SW 1271 (cell line): ENCODE data around the gene TCN2.
"Not testable (repeated sequence)": the region's sequence is repeated elsewhere in the genome, so short reads cannot be mapped to it uniquely, and the experiment has no call there.

Source experiments
- DNase-seq, 2 experiments: peaks; one replicate each; lab custom pipeline; 2025; lab: John Stamatoyannopoulos, UW

The TCN2 gene

DNA sequence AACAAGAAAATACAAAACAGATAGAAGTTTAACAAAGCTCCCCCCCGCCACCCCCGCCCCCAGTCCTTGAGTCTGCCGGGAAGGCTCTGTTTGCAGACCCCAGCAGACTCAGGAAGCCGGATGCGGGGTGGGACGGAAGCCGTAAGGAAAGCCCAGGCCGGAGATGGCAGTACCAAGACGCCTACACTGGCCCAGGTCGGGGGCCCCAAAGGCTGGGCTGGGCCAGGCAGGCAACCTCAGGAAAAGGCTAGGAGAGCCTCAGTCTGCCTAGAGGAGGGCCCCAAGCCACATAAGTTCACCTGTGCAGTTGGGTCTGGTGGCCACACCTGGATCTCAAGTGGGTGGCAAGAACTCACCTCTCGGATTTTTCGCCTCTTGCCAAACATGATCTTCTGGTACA is 28.5 kb upstream of the TCN2 start:
- no peak for DNase-seq

DNA sequence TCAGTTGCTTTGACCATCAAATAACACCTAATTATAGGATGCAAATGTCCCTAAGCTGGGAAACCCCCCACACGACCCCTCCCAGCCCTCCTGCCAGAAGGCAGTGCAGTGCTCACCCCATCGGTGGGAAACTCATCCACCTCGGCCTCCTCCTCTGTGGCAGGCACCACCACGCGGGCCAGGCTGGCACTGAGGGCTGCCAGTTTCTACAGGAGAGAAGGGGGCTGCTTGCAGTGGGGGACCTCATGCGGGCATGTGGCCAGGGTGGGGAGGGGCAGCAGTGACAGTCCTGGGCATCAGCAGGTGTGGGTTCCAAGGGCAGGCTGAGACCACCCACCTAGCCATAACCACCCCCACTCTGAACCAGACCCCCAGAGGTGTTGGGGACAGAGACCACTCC is 26.1 kb upstream of the TCN2 start:
- DNase-seq: no peak

DNA sequence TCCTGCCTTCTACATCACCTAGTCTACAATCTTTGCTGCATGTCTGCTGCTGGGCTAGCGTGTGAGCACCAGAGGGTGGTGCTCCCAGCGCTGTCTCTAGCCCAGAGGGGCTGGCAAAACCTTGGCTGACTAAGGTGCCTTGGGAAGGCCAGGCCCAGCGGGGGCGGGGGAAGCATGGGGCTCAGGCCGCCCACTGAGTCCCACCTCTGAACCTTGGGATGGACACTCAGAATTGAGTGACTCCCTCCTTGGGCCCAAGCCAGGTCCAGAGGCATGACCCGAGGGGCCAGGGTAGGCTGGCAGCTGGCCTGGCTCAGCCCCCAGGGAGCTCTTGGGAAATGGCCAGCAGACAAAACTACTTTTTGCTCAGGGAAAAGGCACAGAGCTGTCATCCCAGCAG is 24.9 kb upstream of the TCN2 start:
- DNase-seq: no peak

DNA sequence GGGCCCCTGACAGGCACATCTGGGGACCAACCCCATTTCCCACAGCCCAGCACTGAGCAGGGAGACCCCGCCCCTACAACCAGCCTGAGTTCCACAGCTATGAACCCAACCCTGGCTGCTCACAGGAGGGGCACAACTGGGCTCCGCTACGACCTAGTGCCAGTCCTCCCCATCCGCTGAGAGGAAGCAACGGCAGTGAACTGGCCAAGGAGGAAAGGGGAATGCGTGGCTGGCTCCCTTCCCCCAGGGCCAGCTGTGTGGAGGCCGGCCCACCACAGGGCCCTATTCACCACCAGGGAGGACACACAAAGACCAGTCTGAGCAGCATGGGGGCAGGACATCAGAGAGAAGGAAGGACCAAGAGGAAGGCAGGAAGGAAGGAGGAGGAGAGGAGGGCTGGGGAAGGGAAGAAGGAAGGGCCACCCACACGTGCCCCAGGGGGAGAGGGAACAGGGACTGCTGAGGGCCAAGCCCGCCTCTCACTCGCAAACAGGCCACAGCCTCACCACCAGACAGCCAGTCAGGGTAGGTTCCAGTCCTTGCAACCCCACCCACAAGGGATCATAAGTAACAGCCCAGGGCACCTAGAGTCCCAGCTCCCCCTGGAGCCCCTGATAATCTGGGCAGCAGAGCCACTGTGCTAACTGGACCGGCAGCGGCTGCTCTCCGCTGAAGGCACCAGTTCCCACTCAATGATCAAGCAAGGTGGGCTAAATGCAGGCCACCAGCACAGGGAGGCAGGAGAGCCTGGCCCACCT is 24.0 kb upstream of the TCN2 start:
- no peak for DNase-seq

DNA sequence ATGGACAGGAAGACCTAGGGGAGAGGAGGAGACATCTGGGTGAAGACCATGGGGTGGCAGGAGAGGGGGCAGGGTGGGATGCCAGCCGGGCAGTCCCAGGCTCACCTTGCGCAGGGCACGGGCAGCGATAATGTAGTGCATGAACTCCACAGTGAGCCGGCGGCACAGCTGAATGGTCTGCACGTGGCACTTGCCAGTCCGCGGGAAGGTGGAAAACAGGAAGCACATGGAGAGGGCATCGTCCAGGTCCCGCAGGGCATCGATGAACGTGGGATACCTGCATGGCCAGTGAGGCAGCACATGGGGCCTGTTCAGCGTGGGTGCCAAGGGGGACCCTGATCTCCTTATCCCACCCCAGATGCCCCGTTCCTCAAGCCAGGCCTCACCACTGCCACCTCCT is 22.5 kb upstream of the TCN2 start:
- DNase-seq: no peak

DNA sequence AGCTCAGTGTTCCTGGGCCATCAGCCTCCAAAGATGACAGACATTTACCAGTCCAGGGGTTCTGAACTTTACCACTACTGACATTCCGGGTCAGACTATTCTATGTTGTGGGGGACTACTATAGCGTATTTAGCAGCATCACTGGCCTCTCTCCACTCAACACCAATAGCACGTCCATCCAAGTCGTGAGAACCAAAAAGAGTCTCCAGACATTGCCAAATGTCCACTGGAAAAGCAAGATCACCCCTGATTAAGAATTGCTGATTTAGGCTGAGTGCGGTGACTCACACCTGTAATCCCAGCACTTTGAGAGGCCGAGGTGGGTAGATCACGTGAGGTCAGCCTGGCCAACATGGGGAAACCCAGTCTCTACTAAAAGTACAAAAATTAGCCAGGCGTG is 20.6 kb upstream of the TCN2 start:
- DNase-seq: no peak

DNA sequence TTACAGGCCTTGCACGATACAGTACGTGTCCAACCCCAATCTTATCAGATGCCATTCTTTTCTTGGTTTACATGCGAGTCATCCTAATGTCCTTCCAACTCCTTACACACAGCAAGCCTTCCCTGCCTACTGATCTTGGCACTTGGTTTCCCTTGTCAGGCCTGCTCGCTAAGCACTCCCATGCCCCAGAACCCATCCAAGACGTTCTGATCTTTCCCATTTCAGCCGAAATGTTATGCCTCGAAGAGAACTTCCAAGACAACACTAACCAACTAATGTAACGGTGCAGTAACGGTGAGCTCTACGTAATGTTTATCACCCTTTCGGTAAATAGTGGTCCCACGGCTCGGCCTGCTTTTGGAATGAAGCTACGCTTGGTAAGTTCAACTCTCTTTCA is 15.8 kb upstream of the TCN2 start:
- no peak for DNase-seq

DNA sequence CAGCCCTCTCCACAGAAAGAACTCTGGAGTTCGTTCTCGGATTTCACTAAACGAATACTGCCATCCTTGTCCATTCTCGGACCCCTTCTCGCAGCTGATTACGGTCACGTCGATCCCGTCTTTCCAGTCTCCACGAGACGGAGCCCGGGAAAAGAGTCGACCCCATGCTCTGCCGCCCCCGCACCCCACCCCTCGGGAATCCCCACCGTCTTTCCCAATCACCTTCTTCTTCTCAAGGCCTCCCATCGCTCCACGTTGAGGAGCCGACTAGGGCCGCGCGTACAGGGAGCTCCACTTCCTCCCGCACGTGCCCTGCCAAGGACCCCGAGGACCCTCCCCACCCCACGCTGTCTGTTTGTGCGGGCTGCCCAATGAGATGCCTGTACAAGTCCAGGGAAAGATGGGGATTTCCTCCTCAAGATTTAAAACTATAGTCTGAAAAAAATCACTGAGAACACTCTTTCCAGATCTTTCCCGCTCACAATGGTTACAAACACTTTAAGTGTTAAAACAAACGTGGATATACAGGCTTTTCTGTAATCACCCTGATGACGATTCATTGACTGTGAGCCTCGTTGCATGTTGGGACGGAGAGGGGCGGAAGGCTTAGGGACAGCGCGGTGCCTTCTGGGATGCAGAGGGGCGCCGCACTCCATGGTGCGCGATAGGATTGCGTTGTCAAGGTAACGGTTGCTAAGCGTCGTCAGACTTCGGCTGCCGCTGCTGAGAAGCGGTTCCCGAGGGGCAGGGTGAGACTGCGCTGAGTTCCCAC is 15.2 kb upstream of the TCN2 start, which contains the start of gene PES1:
Gene PES1, minus strand, starts transcription at position 323 of the 772 bp plus-strand sequence. Its CDS starts 77 bp downstream, at position 246.
- DNase-seq: peak; percentile 79 to 96

DNA sequence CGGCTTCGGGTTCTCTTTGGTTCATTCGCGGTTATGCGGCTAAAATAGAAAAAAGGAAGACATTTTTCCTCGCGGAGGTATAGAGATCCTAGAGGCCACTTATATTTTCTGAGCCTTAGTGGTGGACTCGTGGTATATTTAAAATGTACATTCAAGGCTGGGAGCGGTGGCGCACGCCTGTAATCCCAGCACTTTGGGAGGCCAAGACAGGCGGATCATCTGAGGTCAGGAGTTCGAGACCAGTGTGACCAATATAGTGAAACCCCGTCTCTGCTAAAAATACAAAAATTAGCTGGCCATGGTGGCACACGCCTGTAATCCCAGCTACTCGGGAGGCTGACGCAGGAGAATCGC is 14.6 kb upstream of the TCN2 start:
- DNase-seq: not testable (repeated sequence)

DNA sequence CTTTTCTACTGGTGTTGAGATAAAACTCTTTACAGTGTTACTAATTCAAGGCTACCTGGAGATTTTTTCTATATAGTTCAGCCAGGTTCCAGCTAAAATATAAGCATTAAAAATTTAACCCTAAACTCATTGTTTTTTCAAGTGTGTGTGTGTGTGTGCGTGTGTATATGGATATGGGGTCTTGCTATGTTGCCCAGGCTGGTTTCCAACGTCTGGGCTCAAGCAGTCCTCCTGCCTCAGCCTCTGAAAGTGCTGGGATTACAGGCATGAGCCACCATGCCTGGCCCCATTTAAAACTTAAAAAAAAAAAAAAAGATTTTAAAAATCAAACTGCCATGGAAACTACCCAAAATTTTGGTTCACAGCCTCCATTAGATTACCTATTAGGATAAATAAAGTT is 10.8 kb upstream of the TCN2 start:
- DNase-seq: no peak

DNA sequence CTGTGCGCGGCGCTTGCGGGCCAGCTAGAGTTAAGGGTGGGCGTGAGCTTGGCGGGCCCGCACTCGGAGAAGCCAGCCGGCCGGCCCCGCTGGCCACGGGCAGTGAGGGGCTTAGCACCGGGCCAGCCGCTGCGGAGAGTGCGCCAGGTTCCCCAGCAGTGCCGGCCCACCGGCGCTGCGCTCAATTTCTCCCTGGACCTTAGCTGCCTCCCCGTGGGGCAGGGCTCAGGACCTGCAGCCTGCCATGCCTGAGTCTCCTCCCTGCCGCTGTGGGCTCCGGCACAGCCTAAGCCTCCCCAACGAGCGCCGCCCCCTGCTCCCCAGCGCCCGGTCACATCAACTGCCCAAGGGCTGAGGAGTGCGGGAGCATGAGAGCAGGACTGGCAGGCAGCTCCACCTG is 10.1 kb upstream of the TCN2 start:
- no peak for DNase-seq

DNA sequence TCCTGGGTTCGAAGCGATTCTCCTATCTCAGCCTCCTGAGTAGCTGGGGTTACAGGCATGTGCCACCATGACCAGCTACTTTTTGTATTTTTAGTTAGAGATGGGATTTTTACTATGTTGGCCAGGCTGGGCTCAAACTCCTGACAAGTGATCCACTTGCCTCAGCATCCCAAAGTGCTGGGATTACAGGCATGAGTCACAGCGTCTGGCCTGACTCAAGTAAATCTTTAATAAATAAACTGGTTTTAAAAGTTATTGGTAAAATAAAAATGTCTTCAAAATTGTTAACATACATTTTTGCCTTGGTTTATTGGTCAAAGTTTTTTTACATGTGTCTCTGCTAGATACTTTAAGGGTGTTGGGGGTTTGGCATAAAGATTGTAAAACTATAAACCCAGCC is 8.0 kb upstream of the TCN2 start:
- DNase-seq: no peak

DNA sequence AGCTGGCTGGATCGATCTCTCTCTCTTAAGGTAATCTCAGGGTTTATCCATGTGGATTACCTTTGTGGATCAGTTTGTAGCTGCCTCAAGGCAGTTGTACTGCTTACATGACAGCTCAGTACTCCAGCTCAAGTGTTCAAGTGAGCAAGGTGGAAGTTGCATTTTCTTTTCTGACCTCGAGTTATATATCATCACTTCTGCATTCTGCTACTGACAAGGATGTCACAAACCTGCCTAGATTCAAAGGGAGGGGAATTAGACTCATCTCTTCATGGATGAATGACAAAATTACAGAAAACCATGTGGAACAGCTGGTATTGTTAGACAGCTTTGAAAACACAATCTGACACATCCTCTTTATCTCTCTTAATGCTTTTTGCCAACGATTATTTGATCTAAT is 6.1 kb upstream of the TCN2 start:
- no peak for DNase-seq

DNA sequence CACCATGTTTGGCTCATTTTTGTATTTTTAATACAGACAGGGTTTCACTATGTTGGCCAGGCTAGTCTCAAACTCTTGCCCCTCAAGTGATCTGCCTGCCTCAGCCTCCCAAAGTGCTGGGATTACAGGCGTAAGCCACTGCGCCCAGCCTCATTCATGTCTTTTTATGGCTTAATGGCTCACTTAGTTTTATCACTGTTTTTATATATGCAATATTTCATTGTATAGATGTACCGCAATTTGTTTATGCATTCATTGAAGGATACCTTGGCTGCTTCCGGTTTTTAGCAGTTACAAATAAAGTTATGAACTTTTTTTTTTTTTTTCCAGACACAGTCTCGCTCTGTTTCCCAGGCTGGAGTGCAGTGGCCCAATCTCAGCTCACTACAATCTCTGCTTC is 5.5 kb upstream of the TCN2 start:
- DNase-seq: no peak

DNA sequence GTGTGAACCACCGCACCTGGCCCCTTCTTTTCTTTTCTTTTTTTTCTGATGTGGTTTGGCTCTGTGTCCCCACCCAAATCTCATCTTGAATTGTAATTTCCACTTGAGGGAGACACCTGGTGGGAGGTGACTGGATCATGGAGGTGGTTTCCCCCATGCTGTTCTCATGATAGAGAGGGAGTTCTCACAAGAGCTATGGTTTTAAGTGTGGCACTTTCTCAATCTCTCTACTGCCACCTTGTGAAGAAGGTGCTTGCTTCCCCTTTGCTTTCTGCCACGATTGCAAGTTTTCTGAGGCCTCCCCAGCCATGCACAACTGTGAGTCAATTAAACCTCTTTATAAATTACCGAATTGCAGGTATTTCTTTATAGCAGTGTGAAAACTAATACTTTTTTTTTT is 4.9 kb upstream of the TCN2 start:
- peak in 1 of 2 experiments; percentile 31 for DNase-seq

DNA sequence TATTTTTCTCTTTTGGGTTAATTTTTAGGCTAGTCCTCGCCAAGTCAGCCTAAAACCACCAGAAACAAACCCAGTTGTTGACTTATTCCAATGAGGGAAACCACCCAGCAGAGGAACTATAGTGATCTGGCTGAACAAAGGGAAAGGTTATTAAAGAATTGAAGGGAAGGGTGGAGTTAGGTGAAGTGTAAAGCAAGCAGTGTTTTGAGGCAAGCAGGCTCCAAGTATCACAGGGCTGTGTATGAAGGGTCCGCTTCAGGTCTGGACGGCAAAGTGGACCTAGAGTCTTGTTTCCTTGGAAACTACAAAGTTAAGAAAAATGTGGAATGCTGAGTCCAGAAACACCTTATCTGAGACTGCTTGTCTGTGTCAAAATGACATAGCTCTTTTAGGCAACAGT is 3.2 kb upstream of the TCN2 start:
- DNase-seq: no peak

DNA sequence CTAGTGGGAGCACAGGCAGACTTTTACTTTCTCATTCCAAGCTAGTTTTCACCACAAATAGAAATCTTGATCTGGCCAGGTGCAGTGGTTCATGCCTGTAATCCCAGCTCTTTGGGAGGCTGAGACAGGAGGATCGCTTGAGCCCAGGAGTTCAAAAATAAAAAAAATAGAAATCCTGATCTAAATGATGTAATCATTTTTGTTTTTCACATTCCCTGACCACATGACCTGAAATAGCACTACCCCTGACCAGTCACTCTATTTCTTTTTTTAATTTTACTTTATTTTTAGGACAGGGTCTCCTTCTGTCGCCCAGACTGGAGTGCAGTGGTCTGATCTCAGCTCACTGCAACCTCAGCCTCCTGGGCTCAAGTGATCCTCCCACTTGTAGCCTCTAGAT is 2.3 kb upstream of the TCN2 start:
- no peak for DNase-seq

DNA sequence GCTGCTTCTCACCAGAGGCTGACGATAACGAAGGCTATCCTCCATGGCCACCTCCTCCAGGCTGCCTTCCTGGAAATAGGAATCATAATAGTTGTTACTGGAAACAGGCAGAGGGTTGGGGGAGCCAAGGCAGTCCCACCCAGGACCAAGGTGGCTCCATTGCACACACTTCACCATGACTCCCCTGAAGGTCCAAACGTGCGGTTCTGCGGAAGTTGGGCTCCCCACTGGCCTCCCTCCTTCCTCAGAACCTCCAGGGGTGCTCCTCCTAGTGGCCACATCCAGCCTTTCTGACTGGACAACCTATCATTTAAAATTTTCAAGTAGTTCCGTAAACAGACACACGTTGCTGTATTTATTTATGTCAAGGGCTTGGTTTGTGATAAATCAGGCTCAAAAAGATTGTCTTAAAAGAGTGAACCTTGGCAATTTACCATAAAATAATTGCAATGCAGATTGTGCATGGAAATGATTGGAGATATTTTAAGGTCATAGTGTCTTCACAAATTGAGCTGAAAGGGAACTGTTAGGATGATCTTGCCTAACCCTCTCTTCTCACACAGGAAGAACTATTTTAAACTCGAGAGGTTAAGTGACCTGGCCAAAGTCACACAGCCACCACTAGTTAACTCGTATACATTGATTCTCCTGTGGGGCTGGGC is 1.4 kb upstream of the TCN2 start:
- peak in 1 of 2 experiments; percentile 46 for DNase-seq

DNA sequence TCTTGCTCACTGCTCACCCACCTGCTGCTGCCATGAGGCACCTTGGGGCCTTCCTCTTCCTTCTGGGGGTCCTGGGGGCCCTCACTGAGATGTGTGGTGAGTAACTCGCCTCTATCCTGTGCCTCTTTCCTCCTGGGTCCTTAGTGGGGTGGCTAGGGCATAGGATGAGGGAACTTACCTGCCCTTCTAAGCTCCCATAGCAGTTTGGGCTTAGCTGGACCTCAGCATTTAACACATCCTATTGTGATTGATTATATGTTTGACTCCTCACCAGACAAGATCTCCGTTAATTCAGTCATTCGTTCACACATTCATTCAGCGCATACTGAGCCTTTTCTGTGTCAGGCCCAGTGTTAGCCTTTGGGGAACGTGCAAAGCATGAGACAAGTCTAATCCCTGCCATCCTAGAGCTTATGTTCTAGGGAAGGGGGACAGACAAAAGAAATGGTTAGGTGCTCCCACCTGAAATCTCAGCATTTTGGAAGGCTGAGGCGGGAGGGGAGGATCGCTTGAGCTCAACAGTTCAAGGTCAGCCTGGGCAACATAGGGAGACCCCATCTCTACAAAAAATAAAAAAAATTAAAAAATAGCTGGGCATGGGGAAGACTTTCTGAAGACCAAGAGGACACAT is 441 bp downstream of the TCN2 start:
- DNase-seq: no peak

DNA sequence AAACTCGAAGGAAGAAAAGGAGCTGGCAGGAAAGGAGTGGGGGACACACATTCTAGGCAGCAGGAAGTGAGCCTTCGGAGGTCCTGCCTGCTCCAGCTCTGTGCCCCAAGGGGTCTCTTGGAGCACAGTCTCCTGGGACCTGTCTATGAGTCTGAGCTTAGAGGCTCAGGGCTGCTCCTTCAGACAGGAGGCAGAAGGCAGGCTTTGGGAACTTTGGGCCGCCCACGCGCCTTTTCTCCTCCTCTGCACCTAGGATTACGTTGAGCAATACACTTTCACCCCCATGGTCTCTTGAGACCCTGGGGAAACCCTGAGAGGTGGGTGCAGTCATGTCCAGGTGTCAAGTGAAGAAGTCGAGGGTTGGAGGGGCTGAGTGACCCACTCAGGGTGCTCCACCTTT is 965 bp downstream of the TCN2 start:
- DNase-seq: no peak

DNA sequence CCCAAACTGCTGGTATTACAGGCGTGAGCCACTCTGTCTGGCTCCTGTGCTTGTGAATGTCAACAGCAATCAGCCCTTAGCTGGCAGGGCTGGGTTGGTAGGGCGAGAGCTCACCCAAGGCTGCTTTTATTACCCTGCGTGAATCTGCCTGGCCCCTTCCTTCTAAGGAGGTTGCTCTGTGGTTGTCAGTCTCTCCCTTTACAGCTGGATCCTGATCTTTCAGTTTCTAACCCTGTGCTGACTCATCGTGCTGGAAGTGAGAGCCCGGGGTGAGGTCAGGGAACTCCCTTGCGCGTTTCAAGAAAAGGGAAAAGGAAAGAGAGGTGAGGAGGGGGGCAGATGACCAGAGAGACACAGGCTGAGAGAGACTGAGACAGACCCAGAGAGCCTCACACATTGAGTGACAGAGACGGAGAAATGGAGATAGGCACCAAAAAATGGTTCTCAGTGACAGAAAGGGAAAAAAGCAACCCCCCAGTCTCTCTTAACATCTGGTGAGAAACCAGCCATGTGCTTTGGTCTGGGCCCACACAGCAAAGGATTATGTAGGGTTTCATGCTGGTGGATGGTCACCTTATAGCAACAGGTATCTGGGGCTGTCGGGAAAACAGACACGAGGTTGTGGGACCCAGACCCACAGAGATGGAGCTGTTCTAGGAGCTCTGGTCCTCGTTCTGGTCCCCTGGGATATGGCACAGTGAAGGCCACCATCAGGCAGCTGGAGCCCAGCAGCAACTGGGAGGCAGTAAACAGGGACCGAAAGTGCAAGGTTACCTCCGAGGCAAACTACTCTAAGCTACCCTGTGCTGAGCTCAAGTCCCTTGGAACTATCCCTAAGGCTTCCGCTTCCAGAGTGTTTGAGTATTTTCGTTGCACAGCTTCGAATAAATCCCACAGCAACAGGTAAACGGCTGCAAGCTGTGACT is 2.5 kb downstream of the TCN2 start:
- DNase-seq: peak in 1 of 2 experiments; percentile 13

DNA sequence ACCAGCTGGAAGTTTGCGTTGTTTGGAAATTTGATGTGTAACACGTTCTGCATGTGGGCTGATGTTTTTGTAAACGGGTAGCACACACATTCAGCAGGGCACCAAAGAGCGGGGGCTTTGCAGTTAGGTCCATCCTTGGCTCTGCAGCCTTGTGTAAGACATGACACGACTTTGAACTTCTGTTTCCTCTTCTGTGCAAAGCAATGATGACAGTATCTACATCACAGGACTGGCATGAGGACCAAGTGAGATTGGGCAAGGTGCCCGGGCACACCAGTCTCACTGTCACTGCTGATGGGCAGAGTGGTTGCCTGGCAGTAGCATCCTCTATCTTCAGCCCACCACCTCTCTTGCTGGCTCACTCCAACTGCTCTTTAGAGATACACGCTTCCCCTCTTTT is 3.3 kb downstream of the TCN2 start:
- DNase-seq: no peak
